ENCODE measurements around the gene PDPN.

Gene PDPN

GRCh38 chr1:13605159-13605558 lies 21.5 kb downstream of the PDPN start:
- H3K4me1 ChIP-seq (ENCODE audit: control insufficient read depth in 5 of 5, insufficient read depth in 5 of 5, low read length in 5 of 5): no peaks in the 10 kb centered on the region
- no peaks in the 10 kb centered on the region for H3K27me3 ChIP-seq (ENCODE audit: control insufficient read depth in 5 of 5, insufficient read depth in 4 of 5, low read length in 5 of 5)
- no peak overlapping the region for H3K9ac ChIP-seq (ENCODE audit: low read length in 5 of 5)
- no peak overlapping the region for H3K4me3 ChIP-seq (ENCODE audit: low read depth in 1 of 5, low read length in 5 of 5)
- no peak overlapping the region for H3K27ac ChIP-seq (ENCODE audit: low read depth, low read length)
- no peaks in the 10 kb centered on the region for H3K9me3 ChIP-seq (ENCODE audit: control insufficient read depth in 5 of 5, low read length in 5 of 5)
- no peaks in the 10 kb centered on the region for H3K36me3 ChIP-seq (ENCODE audit: control insufficient read depth in 5 of 5, insufficient read depth in 5 of 5, low read length in 5 of 5)

- Histone ChIP-seq H3K9me3 (ENCODE audit: control insufficient read depth in 5 of 5, low read length in 5 of 5) (no peaks in the 10 kb centered on the region), H3K36me3 (ENCODE audit: control insufficient read depth in 5 of 5, insufficient read depth in 5 of 5, low read length in 5 of 5) (no peaks in the 10 kb centered on the region), H3K27ac (ENCODE audit: low read depth, low read length) (no peak overlapping the region), H3K9ac (ENCODE audit: low read length in 5 of 5) (no peak overlapping the region), H3K27me3 (ENCODE audit: control insufficient read depth in 5 of 5, insufficient read depth in 4 of 5, low read length in 5 of 5) (no peaks in the 10 kb centered on the region), H3K4me3 (ENCODE audit: low read depth in 1 of 5, low read length in 5 of 5) (no peak overlapping the region), H3K4me1 (ENCODE audit: control insufficient read depth in 5 of 5, insufficient read depth in 5 of 5, low read length in 5 of 5) (no peaks in the 10 kb centered on the region)
Measured at GRCh38 chr1:13607002-13607401, 23.4 kb downstream of the PDPN start.

GRCh38 chr1:13616234-13616633 lies 32.6 kb downstream of the PDPN start:
- no peaks in the 10 kb centered on the region for H3K9me3 ChIP-seq (ENCODE audit: control insufficient read depth in 5 of 5, low read length in 5 of 5)
- peaks cover 0 to 8% (median 0%) of the 10 kb centered on the region in 5 donors for H3K27me3 ChIP-seq (ENCODE audit: control insufficient read depth in 5 of 5, insufficient read depth in 4 of 5, low read length in 5 of 5)
- H3K4me1 ChIP-seq (ENCODE audit: control insufficient read depth in 5 of 5, insufficient read depth in 5 of 5, low read length in 5 of 5): no peaks in the 10 kb centered on the region
- no peaks in the 10 kb centered on the region for H3K36me3 ChIP-seq (ENCODE audit: control insufficient read depth in 5 of 5, insufficient read depth in 5 of 5, low read length in 5 of 5)
- no peak overlapping the region for H3K4me3 ChIP-seq (ENCODE audit: low read depth in 1 of 5, low read length in 5 of 5)
- H3K27ac ChIP-seq (ENCODE audit: low read depth, low read length): no peak overlapping the region
- H3K9ac ChIP-seq (ENCODE audit: low read length in 5 of 5): no peak overlapping the region

GRCh38 chr1:13617108-13617507 lies 33.5 kb downstream of the PDPN start:
- no peaks in the 10 kb centered on the region for H3K9me3 ChIP-seq (ENCODE audit: control insufficient read depth in 5 of 5, low read length in 5 of 5)
- no peaks in the 10 kb centered on the region for H3K4me1 ChIP-seq (ENCODE audit: control insufficient read depth in 5 of 5, insufficient read depth in 5 of 5, low read length in 5 of 5)
- H3K9ac ChIP-seq (ENCODE audit: low read length in 5 of 5): no peak overlapping the region
- H3K36me3 ChIP-seq (ENCODE audit: control insufficient read depth in 5 of 5, insufficient read depth in 5 of 5, low read length in 5 of 5): no peaks in the 10 kb centered on the region
- no peak overlapping the region for H3K4me3 ChIP-seq (ENCODE audit: low read depth in 1 of 5, low read length in 5 of 5)
- H3K27me3 ChIP-seq (ENCODE audit: control insufficient read depth in 5 of 5, insufficient read depth in 4 of 5, low read length in 5 of 5): peaks cover 0 to 8% (median 0%) of the 10 kb centered on the region in 5 donors
- H3K27ac ChIP-seq (ENCODE audit: low read depth, low read length): no peak overlapping the region

- Histone ChIP-seq H3K27ac (ENCODE audit: low read depth, low read length) (no peak overlapping the region), H3K9me3 (ENCODE audit: control insufficient read depth in 5 of 5, low read length in 5 of 5) (no peaks in the 10 kb centered on the region), H3K4me3 (ENCODE audit: low read depth in 1 of 5, low read length in 5 of 5) (no peak overlapping the region), H3K4me1 (ENCODE audit: control insufficient read depth in 5 of 5, insufficient read depth in 5 of 5, low read length in 5 of 5) (no peaks in the 10 kb centered on the region), H3K9ac (ENCODE audit: low read length in 5 of 5) (no peak overlapping the region), H3K27me3 (ENCODE audit: control insufficient read depth in 5 of 5, insufficient read depth in 4 of 5, low read length in 5 of 5) (peaks cover 0 to 8% (median 0%) of the 10 kb centered on the region in 5 donors), H3K36me3 (ENCODE audit: control insufficient read depth in 5 of 5, insufficient read depth in 5 of 5, low read length in 5 of 5) (no peaks in the 10 kb centered on the region)
Measured at GRCh38 chr1:13617773-13618172, 34.1 kb downstream of the PDPN start.

GRCh38 chr1:13618483-13618882 lies 34.9 kb downstream of the PDPN start:
- H3K4me3 ChIP-seq (ENCODE audit: low read depth in 1 of 5, low read length in 5 of 5): no peak overlapping the region
- H3K27me3 ChIP-seq (ENCODE audit: control insufficient read depth in 5 of 5, insufficient read depth in 4 of 5, low read length in 5 of 5): peaks cover 0 to 8% (median 0%) of the 10 kb centered on the region in 5 donors
- H3K9ac ChIP-seq (ENCODE audit: low read length in 5 of 5): no peak overlapping the region
- H3K36me3 ChIP-seq (ENCODE audit: control insufficient read depth in 5 of 5, insufficient read depth in 5 of 5, low read length in 5 of 5): no peaks in the 10 kb centered on the region
- H3K27ac ChIP-seq (ENCODE audit: low read depth, low read length): no peak overlapping the region
- no peaks in the 10 kb centered on the region for H3K9me3 ChIP-seq (ENCODE audit: control insufficient read depth in 5 of 5, low read length in 5 of 5)
- no peaks in the 10 kb centered on the region for H3K4me1 ChIP-seq (ENCODE audit: control insufficient read depth in 5 of 5, insufficient read depth in 5 of 5, low read length in 5 of 5)

GRCh38 chr1:13619909-13620308 lies 36.3 kb downstream of the PDPN start:
- Histone ChIP-seq H3K4me3 (ENCODE audit: low read depth in 1 of 5, low read length in 5 of 5) (no peak overlapping the region), H3K36me3 (ENCODE audit: control insufficient read depth in 5 of 5, insufficient read depth in 5 of 5, low read length in 5 of 5) (no peaks in the 10 kb centered on the region), H3K27ac (ENCODE audit: low read depth, low read length) (no peak overlapping the region), H3K4me1 (ENCODE audit: control insufficient read depth in 5 of 5, insufficient read depth in 5 of 5, low read length in 5 of 5) (no peaks in the 10 kb centered on the region), H3K9me3 (ENCODE audit: control insufficient read depth in 5 of 5, low read length in 5 of 5) (no peaks in the 10 kb centered on the region), H3K27me3 (ENCODE audit: control insufficient read depth in 5 of 5, insufficient read depth in 4 of 5, low read length in 5 of 5) (peaks cover 0 to 8% (median 0%) of the 10 kb centered on the region in 5 donors), H3K9ac (ENCODE audit: low read length in 5 of 5) (no peak overlapping the region)

GRCh38 chr1:13620825-13621224 lies 37.2 kb downstream of the PDPN start:
- no peaks in the 10 kb centered on the region for H3K4me1 ChIP-seq (ENCODE audit: control insufficient read depth in 5 of 5, insufficient read depth in 5 of 5, low read length in 5 of 5)
- no peaks in the 10 kb centered on the region for H3K9me3 ChIP-seq (ENCODE audit: control insufficient read depth in 5 of 5, low read length in 5 of 5)
- H3K27me3 ChIP-seq (ENCODE audit: control insufficient read depth in 5 of 5, insufficient read depth in 4 of 5, low read length in 5 of 5): peaks cover 0 to 4% (median 0%) of the 10 kb centered on the region in 5 donors
- H3K36me3 ChIP-seq (ENCODE audit: control insufficient read depth in 5 of 5, insufficient read depth in 5 of 5, low read length in 5 of 5): no peaks in the 10 kb centered on the region
- H3K27ac ChIP-seq (ENCODE audit: low read depth, low read length): no peak overlapping the region
- no peak overlapping the region for H3K4me3 ChIP-seq (ENCODE audit: low read depth in 1 of 5, low read length in 5 of 5)
- no peak overlapping the region for H3K9ac ChIP-seq (ENCODE audit: low read length in 5 of 5)

GRCh38 chr1:13622446-13622845 lies 38.8 kb downstream of the PDPN start:
- H3K27ac ChIP-seq (ENCODE audit: low read depth, low read length): no peak overlapping the region
- no peak overlapping the region for H3K9ac ChIP-seq (ENCODE audit: low read length in 5 of 5)
- H3K4me1 ChIP-seq (ENCODE audit: control insufficient read depth in 5 of 5, insufficient read depth in 5 of 5, low read length in 5 of 5): no peaks in the 10 kb centered on the region
- no peaks in the 10 kb centered on the region for H3K9me3 ChIP-seq (ENCODE audit: control insufficient read depth in 5 of 5, low read length in 5 of 5)
- H3K27me3 ChIP-seq (ENCODE audit: control insufficient read depth in 5 of 5, insufficient read depth in 4 of 5, low read length in 5 of 5): peaks cover 0 to 7% (median 0%) of the 10 kb centered on the region in 5 donors
- H3K4me3 ChIP-seq (ENCODE audit: low read depth in 1 of 5, low read length in 5 of 5): no peak overlapping the region
- H3K36me3 ChIP-seq (ENCODE audit: control insufficient read depth in 5 of 5, insufficient read depth in 5 of 5, low read length in 5 of 5): no peaks in the 10 kb centered on the region

GRCh38 chr1:13623021-13623637 lies 39.5 kb downstream of the PDPN start:
- Histone ChIP-seq H3K27me3 (ENCODE audit: control insufficient read depth in 5 of 5, insufficient read depth in 4 of 5, low read length in 5 of 5) (peaks cover 0 to 7% (median 0%) of the 10 kb centered on the region in 5 donors), H3K27ac (ENCODE audit: low read depth, low read length) (no peak overlapping the region), H3K4me3 (ENCODE audit: low read depth in 1 of 5, low read length in 5 of 5) (no peak overlapping the region), H3K9me3 (ENCODE audit: control insufficient read depth in 5 of 5, low read length in 5 of 5) (no peaks in the 10 kb centered on the region), H3K36me3 (ENCODE audit: control insufficient read depth in 5 of 5, insufficient read depth in 5 of 5, low read length in 5 of 5) (no peaks in the 10 kb centered on the region), H3K4me1 (ENCODE audit: control insufficient read depth in 5 of 5, insufficient read depth in 5 of 5, low read length in 5 of 5) (no peaks in the 10 kb centered on the region), H3K9ac (ENCODE audit: low read length in 5 of 5) (no peak overlapping the region)

Data from subcutaneous abdominal adipose tissue (tissue), 5 donors.